Heart left ventricle (tissue), 13 donors: ENCODE data around the gene NBAS.

ENCODE experiments used
- POLR2A ChIP-seq, 2 donors: fragments of 450-650 bp; IDR thresholded peaks; one replicate each; pipeline ENCODE4 v1.6.1; 2017; ENCODE audit warnings: antibody characterized with exemption in 2 of 2, mild to moderate bottlenecking in 2 of 2, moderate library complexity in 2 of 2
- TF ChIP-seq, protein P1 (sequence below), 12 donors: fragments of 200-600 bp; sonication (generic) in 4 of 12; IDR thresholded peaks; one replicate each; pipeline versions ENCODE4 v1.5.0 to v1.8.0; 2018 to 2022; ENCODE audit warnings: antibody characterized with exemption in 12 of 12, mild to moderate bottlenecking in 5 of 12
- donor health status: ischemic (EF 13 %, LVEDD 7.1; RV severe dilation, severe dysfunction).
- donor health status: DM: no; HTN: yes; CAD: no.
- donor health status: DM: no; HTN: no; CAD: no.
- donor health status: ischemic (EF 25% LVEDD 6.9; RV normal size, moderate dysfunction).
- donor health status: ischemic (EF 25% LVEDD 5.7; RV mildly dilated, moderate dysfunction).
- donor health status: ischemic (EF 35%, LVEDD 5.7; RV mildly dilated, moderate dysfunction).
- donor health status: nonischemic (EF 11% LVEDD 7.7; RV severe dilation, severe dysfunction).
- donor health status: DM: yes; HTN: yes; CAD: no.
- donor health status: PGD.
- donor health status: ischemic (EF 29% LVEDD 5.4; RV normal size, mild dysfunction).
- donor health status: nonischemic (EF 23%, LVEDD 6.1; RV moderate dilation, normal function).

DNA sequence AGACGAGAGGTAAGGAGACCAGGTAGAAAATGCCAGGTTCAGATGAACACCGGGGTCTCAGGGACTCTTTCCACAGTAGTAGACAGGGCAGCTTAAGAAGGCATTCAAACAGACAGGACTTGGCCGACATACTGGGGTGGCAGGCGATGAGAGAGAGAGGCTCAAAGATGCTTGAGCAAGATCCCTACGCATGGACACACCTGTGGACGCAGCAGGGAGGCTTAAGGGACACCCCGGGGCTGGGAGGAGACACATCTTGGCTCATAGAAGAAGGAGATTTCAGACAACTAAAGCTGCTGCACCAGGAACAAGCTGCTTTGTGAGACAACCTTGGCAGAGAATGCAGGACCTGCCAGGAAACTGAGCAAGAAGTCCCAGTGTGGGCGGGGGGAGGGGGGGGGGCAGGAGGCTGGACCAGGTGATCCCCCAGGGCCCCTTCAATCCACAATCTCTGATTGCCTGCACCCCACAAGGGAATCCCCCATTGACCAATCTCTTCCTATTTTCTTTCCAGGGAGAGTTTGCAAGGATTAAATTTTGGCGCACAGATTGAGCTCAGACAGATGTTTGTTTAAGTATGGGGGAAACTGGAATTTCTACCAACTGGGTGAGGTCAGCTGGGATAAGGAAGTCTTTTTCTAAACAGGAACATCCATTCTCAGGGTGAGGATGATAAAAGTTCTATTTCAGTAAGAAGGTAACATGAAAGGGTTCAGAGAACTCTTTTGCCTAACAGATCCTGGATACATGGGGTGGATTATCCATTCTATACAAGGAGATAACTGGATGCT, 400.7 kb downstream of the NBAS start:
- TF ChIP-seq POLR2A (IDR thresholded peaks at IDR 0.05), result no peak
- TF ChIP-seq, protein P1, sequence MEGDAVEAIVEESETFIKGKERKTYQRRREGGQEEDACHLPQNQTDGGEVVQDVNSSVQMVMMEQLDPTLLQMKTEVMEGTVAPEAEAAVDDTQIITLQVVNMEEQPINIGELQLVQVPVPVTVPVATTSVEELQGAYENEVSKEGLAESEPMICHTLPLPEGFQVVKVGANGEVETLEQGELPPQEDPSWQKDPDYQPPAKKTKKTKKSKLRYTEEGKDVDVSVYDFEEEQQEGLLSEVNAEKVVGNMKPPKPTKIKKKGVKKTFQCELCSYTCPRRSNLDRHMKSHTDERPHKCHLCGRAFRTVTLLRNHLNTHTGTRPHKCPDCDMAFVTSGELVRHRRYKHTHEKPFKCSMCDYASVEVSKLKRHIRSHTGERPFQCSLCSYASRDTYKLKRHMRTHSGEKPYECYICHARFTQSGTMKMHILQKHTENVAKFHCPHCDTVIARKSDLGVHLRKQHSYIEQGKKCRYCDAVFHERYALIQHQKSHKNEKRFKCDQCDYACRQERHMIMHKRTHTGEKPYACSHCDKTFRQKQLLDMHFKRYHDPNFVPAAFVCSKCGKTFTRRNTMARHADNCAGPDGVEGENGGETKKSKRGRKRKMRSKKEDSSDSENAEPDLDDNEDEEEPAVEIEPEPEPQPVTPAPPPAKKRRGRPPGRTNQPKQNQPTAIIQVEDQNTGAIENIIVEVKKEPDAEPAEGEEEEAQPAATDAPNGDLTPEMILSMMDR (IDR thresholded peaks at IDR 0.05), result no peak
